Measurements from ENCODE around the gene UBAP1. TPM values are rescaled to one million over a fixed set of nuclear protein-coding genes. Genes with fewer than 3 reads are reported as not detected.

UBAP1 gene
- total and polyA plus RNA-seq, 9 of the 15 experiments (the other 6 are each of a cell fraction or from before 2014, with no cell fraction given): 1.3 to 33.4 (median 16.5) TPM

GRCh38 chr9:34177593-34178435 is 1.0 kb upstream of the UBAP1 start:
- intact Hi-C loops (cut with micrococcal nuclease) (no loop called here), in situ Hi-C loops (cut with MboI) (no loop called here)
- H3K36me3 ChIP-seq (ENCODE audit: control insufficient read depth, insufficient read depth, low read length): no peaks in the 10 kb centered on the region
- no TSS peak for BruUV-seq (replicated peaks)
- CTCF ChIA-PET (ENCODE audit: low intra/inter-chr PET ratio): no interaction called here
- no peak for TF ChIP-seq HNRNPUL1 (IDR thresholded peaks at IDR 0.05; ENCODE audit: low read length)
- 0 out of 2 replicates have a peak, but pooled peaks have one; percentile 7 for TF ChIP-seq MAFG (tag; conservative IDR thresholded peaks at IDR 0.05)
- no peak for TF ChIP-seq NCOA1 (IDR thresholded peaks at IDR 0.05; ENCODE audit: low read depth)
- no peak for TF ChIP-seq ZNF224 (CRISPR knock-in tag; IDR thresholded peaks at IDR 0.05)
- 0 out of 2 replicates have a peak, but pooled peaks have one; percentile 2 for TF ChIP-seq GTF2E2 (tag; IDR thresholded peaks at IDR 0.05)
- peaks cover 4% of the 10 kb centered on the region; the same call in 1 of the 2 replicates for H4K20me1 ChIP-seq (replicated peaks; ENCODE audit: control insufficient read depth, insufficient read depth, low read length)
- peak overlapping the region; percentile 95 to 99 for H3K9ac ChIP-seq (ENCODE audit: insufficient read depth in 1 of 2, low read depth in 2 of 2, low read length in 2 of 2)
- peak overlapping the region; percentile 96 for H3K4me2 ChIP-seq (ENCODE audit: insufficient read depth, low read length)
- 34% methylated on average over 13 of the region's 17 CpGs for WGBS (ENCODE audit: insufficient coverage, low coverage, missing lambda C conversion rate)
- peak; percentile 26; the same call in 2 of the 3 replicates for ATAC-seq
- no peak for FAIRE-seq
- peak overlapping the region; percentile 88 for H3K4me3 ChIP-seq
- no peaks in the 10 kb centered on the region for H3K27me3 ChIP-seq (ENCODE audit: control insufficient read depth in 2 of 2, insufficient read depth in 2 of 2, low read length in 2 of 2)
- H3K79me2 ChIP-seq (ENCODE audit: control insufficient read depth, insufficient read depth, low read length): peaks cover 53% of the 10 kb centered on the region
- H3K4me1 ChIP-seq (replicated peaks in 1 of 2; ENCODE audit: control insufficient read depth in 2 of 2, insufficient read depth in 2 of 2, low read length in 2 of 2): peaks cover 0 to 7% of the 10 kb centered on the region in 2 experiments; a peak in 1 of 5 replicates
- H3K9me3 ChIP-seq (replicated peaks; ENCODE audit: control insufficient read depth, insufficient read depth, low read depth, low read length): no peaks in the 10 kb centered on the region
- peak overlapping the region; percentile 93; the same call in 1 of the 2 replicates for H2AFZ ChIP-seq (ENCODE audit: low read depth, low read length)
- H3K9me1 ChIP-seq (ENCODE audit: control insufficient read depth, insufficient read depth, low read length): no peaks in the 10 kb centered on the region
- DNase-seq (ENCODE audit: extremely low read depth in 1 of 4, low spot score in 3 of 4): no peak
- POLR2A ChIA-PET: interaction anchor here (0.7 to 3.3 kb wide), 21 partner anchors 7 to 240 kb away, joined by 3 to 25 read pairs (median 4); partner anchors contain the start of gene DCAF12
- H3K27ac ChIP-seq (ENCODE audit: extremely low read depth, low read depth, low read length): peak overlapping the region; percentile 100
